T-helper 2 cell treated with Interferon-gamma antibody and Interleukin-4, amounts not matched to agents 5 μg/mL and 100 μg/mL, for 36 hours (primary cell): ENCODE results near the gene PEX5L.

Experiments used
- DNase-seq: peaks from one replicate; pipeline ENCODE4 v3.0.0; 2021; ENCODE audit warnings: low spot score
- H3K27ac Mint-ChIP-seq: one replicate; pipeline ENCODE4 v1.8.0; 2021; ENCODE audit warnings: mild to moderate bottlenecking, mixed read lengths
- H3K27me3 Mint-ChIP-seq: one replicate; pipeline ENCODE4 v1.8.0; 2021; ENCODE audit warnings: low read depth, mixed read lengths
- H3K36me3 Mint-ChIP-seq: one replicate; pipeline ENCODE4 v1.8.0; 2021; ENCODE audit warnings: low read depth, mixed read lengths
- H3K4me1 Mint-ChIP-seq: one replicate; pipeline ENCODE4 v1.8.0; 2021; ENCODE audit warnings: low read depth, mixed read lengths
- H3K4me3 Mint-ChIP-seq: one replicate; pipeline ENCODE4 v1.8.0; 2022; ENCODE audit warnings: mild to moderate bottlenecking, moderate library complexity, mixed read lengths
- H3K9me3 Mint-ChIP-seq: one replicate; pipeline ENCODE4 v1.8.0; 2021; ENCODE audit warnings: mixed read lengths

The PEX5L gene

GRCh38 chr3:179991104-179991503 lies 45.6 kb downstream of the PEX5L start:
- Mint-ChIP-seq H3K9me3 (no peaks in the 10 kb centered on the region), H3K27ac (no peak overlapping the region), H3K4me3 (no peak overlapping the region), H3K36me3 (no peaks in the 10 kb centered on the region), H3K27me3 (peaks cover 10% of the 10 kb centered on the region), H3K4me1 (no peaks in the 10 kb centered on the region)
- no peak for DNase-seq

- no peak overlapping the region for H3K27ac Mint-ChIP-seq
- no peaks in the 10 kb centered on the region for H3K36me3 Mint-ChIP-seq
- peaks cover 6% of the 10 kb centered on the region for H3K27me3 Mint-ChIP-seq
- H3K4me1 Mint-ChIP-seq = no peaks in the 10 kb centered on the region
- no peak overlapping the region for H3K4me3 Mint-ChIP-seq
- H3K9me3 Mint-ChIP-seq = no peaks in the 10 kb centered on the region
- no peak for DNase-seq
These were observed 55.1 kb downstream of the PEX5L start for GRCh38 chr3:179981646-179982045.

- Mint-ChIP-seq H3K36me3 (no peaks in the 10 kb centered on the region), H3K4me3 (no peak overlapping the region), H3K27me3 (peaks cover 12% of the 10 kb centered on the region), H3K4me1 (peaks cover 12% of the 10 kb centered on the region), H3K9me3 (no peaks in the 10 kb centered on the region), H3K27ac (no peak overlapping the region)
- no peak for DNase-seq
These were observed 59.4 kb downstream of the PEX5L start for GRCh38 chr3:179977356-179977755.

- Mint-ChIP-seq H3K27ac (no peak overlapping the region), H3K4me1 (peaks cover 19% of the 10 kb centered on the region), H3K36me3 (peaks cover 2% of the 10 kb centered on the region), H3K27me3 (peaks cover 10% of the 10 kb centered on the region), H3K4me3 (peak overlapping the region; percentile 65), H3K9me3 (no peaks in the 10 kb centered on the region)
- DNase-seq = peak; percentile 15
These were observed 62.8 kb downstream of the PEX5L start for GRCh38 chr3:179973931-179974361.

GRCh38 chr3:179972881-179973423 lies 63.8 kb downstream of the PEX5L start:
- Mint-ChIP-seq H3K4me1 (peaks cover 19% of the 10 kb centered on the region), H3K36me3 (peaks cover 2% of the 10 kb centered on the region), H3K27ac (no peak overlapping the region), H3K27me3 (peaks cover 10% of the 10 kb centered on the region), H3K9me3 (no peaks in the 10 kb centered on the region), H3K4me3 (no peak overlapping the region)
- no peak for DNase-seq

GRCh38 chr3:179971280-179971679 lies 65.5 kb downstream of the PEX5L start:
- Mint-ChIP-seq H3K9me3 (no peaks in the 10 kb centered on the region), H3K4me1 (peaks cover 22% of the 10 kb centered on the region), H3K27me3 (peaks cover 14% of the 10 kb centered on the region), H3K27ac (no peak overlapping the region), H3K4me3 (no peak overlapping the region), H3K36me3 (peaks cover 2% of the 10 kb centered on the region)
- DNase-seq = no peak

GRCh38 chr3:179970746-179971145 lies 66.0 kb downstream of the PEX5L start:
- H3K9me3 Mint-ChIP-seq = no peaks in the 10 kb centered on the region
- no peak for DNase-seq
- H3K36me3 Mint-ChIP-seq = peaks cover 2% of the 10 kb centered on the region
- H3K4me1 Mint-ChIP-seq = peaks cover 22% of the 10 kb centered on the region
- H3K4me3 Mint-ChIP-seq = no peak overlapping the region
- peaks cover 10% of the 10 kb centered on the region for H3K27me3 Mint-ChIP-seq
- H3K27ac Mint-ChIP-seq = no peak overlapping the region

GRCh38 chr3:179969525-179969924 lies 67.2 kb downstream of the PEX5L start:
- Mint-ChIP-seq H3K9me3 (no peaks in the 10 kb centered on the region), H3K27me3 (peaks cover 7% of the 10 kb centered on the region), H3K4me1 (peaks cover 25% of the 10 kb centered on the region), H3K4me3 (no peak overlapping the region), H3K27ac (no peak overlapping the region), H3K36me3 (peaks cover 2% of the 10 kb centered on the region)
- DNase-seq = no peak

GRCh38 chr3:179967622-179968021 lies 69.1 kb downstream of the PEX5L start:
- peaks cover 14% of the 10 kb centered on the region for H3K4me1 Mint-ChIP-seq
- no peak overlapping the region for H3K27ac Mint-ChIP-seq
- H3K4me3 Mint-ChIP-seq = no peak overlapping the region
- DNase-seq = peak; percentile 39
- H3K36me3 Mint-ChIP-seq = peaks cover 2% of the 10 kb centered on the region
- no peaks in the 10 kb centered on the region for H3K9me3 Mint-ChIP-seq
- peaks cover 10% of the 10 kb centered on the region for H3K27me3 Mint-ChIP-seq

GRCh38 chr3:179964890-179965289 lies 71.8 kb downstream of the PEX5L start:
- DNase-seq = no peak
- Mint-ChIP-seq H3K9me3 (no peaks in the 10 kb centered on the region), H3K4me1 (peaks cover 24% of the 10 kb centered on the region), H3K36me3 (peaks cover 4% of the 10 kb centered on the region), H3K27me3 (peaks cover 16% of the 10 kb centered on the region), H3K4me3 (no peak overlapping the region), H3K27ac (no peak overlapping the region)

- DNase-seq = no peak
These were observed 73.9 kb downstream of the PEX5L start for GRCh38 chr3:179962629-179963387.

GRCh38 chr3:179961703-179962078 lies 75.0 kb downstream of the PEX5L start:
- H3K4me3 Mint-ChIP-seq = no peak overlapping the region
- H3K9me3 Mint-ChIP-seq = no peaks in the 10 kb centered on the region
- peaks cover 13% of the 10 kb centered on the region for H3K27me3 Mint-ChIP-seq
- DNase-seq = no peak
- H3K27ac Mint-ChIP-seq = no peak overlapping the region
- peaks cover 29% of the 10 kb centered on the region for H3K4me1 Mint-ChIP-seq
- peaks cover 4% of the 10 kb centered on the region for H3K36me3 Mint-ChIP-seq

More at GRCh38 chr3:179962629-179963387, 73.9 kb downstream of the PEX5L start:
- Mint-ChIP-seq H3K4me3 (no peak overlapping the region), H3K36me3 (peaks cover 4% of the 10 kb centered on the region), H3K27ac (no peak overlapping the region), H3K4me1 (peaks cover 21% of the 10 kb centered on the region), H3K27me3 (peaks cover 16% of the 10 kb centered on the region), H3K9me3 (no peaks in the 10 kb centered on the region)

- Mint-ChIP-seq H3K4me3 (no peak overlapping the region), H3K36me3 (peaks cover 4% of the 10 kb centered on the region), H3K27ac (no peak overlapping the region), H3K27me3 (peaks cover 13% of the 10 kb centered on the region), H3K4me1 (peaks cover 32% of the 10 kb centered on the region), H3K9me3 (no peaks in the 10 kb centered on the region)
- DNase-seq = no peak
These were observed 75.5 kb downstream of the PEX5L start for GRCh38 chr3:179961071-179961702.

- Mint-ChIP-seq H3K36me3 (peaks cover 10% of the 10 kb centered on the region), H3K27me3 (peaks cover 13% of the 10 kb centered on the region), H3K4me1 (peaks cover 46% of the 10 kb centered on the region), H3K27ac (no peak overlapping the region), H3K4me3 (no peak overlapping the region), H3K9me3 (peaks cover 11% of the 10 kb centered on the region)
- DNase-seq = no peak
These were observed 78.0 kb downstream of the PEX5L start for GRCh38 chr3:179958759-179959158.
